HepG2 (cell line): Measurements from ENCODE around the gene MAN2B2. TPM values are rescaled to one million over a fixed set of nuclear protein-coding genes. Genes with fewer than 3 reads are reported as not detected.

Source experiments
- AFF4 ChIP-seq: sonication (generic); formaldehyde crosslinking; IDR thresholded peaks from 2 replicates; pipeline ENCODE4 v1.4.0; 2020; ENCODE audit warnings: missing genetic modification reagents
- CEBPB ChIP-seq: IDR thresholded peaks from 2 replicates; pipeline ENCODE4 v1.6.1; 2011; ENCODE audit warnings: low read depth, low read length, improper control_type of control experiment, borderline replicate concordance
- CEBPG ChIP-seq: IDR thresholded peaks from 2 replicates; pipeline ENCODE4 v1.6.1; 2016
- FOXP1 ChIP-seq, 2 experiments: fragments of 450-650 bp in 1 of 2; IDR thresholded peaks; 2 replicates each; pipeline ENCODE4 v1.6.1; 2017 to 2018; ENCODE audit warnings: antibody characterized with exemption in 1 of 2
- HMGA1 ChIP-seq: sonication (generic); formaldehyde crosslinking; conservative IDR thresholded peaks from 2 replicates; pipeline ENCODE4 v1.4.0; 2020; ENCODE audit warnings: missing genetic modification reagents
- HOXA3 ChIP-seq: sonication (generic); formaldehyde crosslinking; IDR thresholded peaks from 2 replicates; pipeline ENCODE4 v1.5.0; 2020; ENCODE audit warnings: missing genetic modification reagents
- JUND ChIP-seq: sonication (generic); formaldehyde crosslinking; IDR thresholded peaks from 2 replicates; pipeline ENCODE4 v1.8.0; 2022; ENCODE audit warnings: mild to moderate bottlenecking, missing genetic modification reagents
- MED13 ChIP-seq: sonication (generic); formaldehyde crosslinking; IDR thresholded peaks from 2 replicates; pipeline ENCODE4 v1.5.0; 2020; ENCODE audit warnings: missing genetic modification reagents
- NFIC ChIP-seq: IDR thresholded peaks from 2 replicates; pipeline ENCODE4 v1.6.1; 2012; ENCODE audit warnings: mild to moderate bottlenecking, low read length, inconsistent platforms
- NONO ChIP-seq, 2 experiments: fragments of 450-650 bp in 1 of 2; sonication (generic) in 1 of 2; formaldehyde crosslinking in 1 of 2; IDR thresholded peaks in 1 of 2; conservative IDR thresholded peaks in 1 of 2; 2 replicates each; pipeline versions ENCODE4 v1.6.1 to v1.8.0; 2017 to 2022; ENCODE audit warnings: mild to moderate bottlenecking in 1 of 2, missing genetic modification reagents in 1 of 2, moderate library complexity in 1 of 2
- NPAS2 ChIP-seq: sonication (generic); formaldehyde crosslinking; IDR thresholded peaks from 2 replicates; pipeline ENCODE4 v1.8.0; 2022; ENCODE audit warnings: mild to moderate bottlenecking, missing genetic modification reagents, borderline replicate concordance
- NR2F2 ChIP-seq: IDR thresholded peaks from 2 replicates; pipeline ENCODE4 v1.6.1; 2012; ENCODE audit warnings: low read depth, inconsistent platforms, borderline replicate concordance
- POLR2AphosphoS5 ChIP-seq: IDR thresholded peaks from 2 replicates; pipeline ENCODE4 v1.6.1; 2012; ENCODE audit warnings: low read depth, low read length
- SP2 ChIP-seq: sonication (generic); formaldehyde crosslinking; IDR thresholded peaks from 2 replicates; pipeline ENCODE4 v1.5.1; 2020; ENCODE audit warnings: mild to moderate bottlenecking, missing genetic modification reagents
- TMF1 ChIP-seq: sonication (generic); formaldehyde crosslinking; IDR thresholded peaks from 2 replicates; pipeline ENCODE4 v1.8.1; 2022; ENCODE audit warnings: low read depth, missing genetic modification reagents
- YY1 ChIP-seq: IDR thresholded peaks from 2 replicates; pipeline ENCODE4 v1.6.1; 2011; ENCODE audit warnings: low read length, low read depth, moderate library complexity, mild to moderate bottlenecking; ENCODE audit not compliant: insufficient read depth, insufficient replicate concordance
- ZBTB20 ChIP-seq: sonication (generic); formaldehyde crosslinking; IDR thresholded peaks from 2 replicates; pipeline ENCODE4 v1.8.1; 2023; ENCODE audit warnings: missing genetic modification reagents, low read depth, mild to moderate bottlenecking, borderline replicate concordance
- ZBTB44 ChIP-seq: sonication (generic); formaldehyde crosslinking; IDR thresholded peaks from 2 replicates; pipeline ENCODE4 v1.4.0; 2020; ENCODE audit warnings: missing genetic modification reagents
- ZFP1 ChIP-seq: IDR thresholded peaks from 2 replicates; pipeline ENCODE4 v1.6.1; 2016
- ZFX ChIP-seq: sonication (generic); formaldehyde crosslinking; IDR thresholded peaks from 2 replicates; pipeline ENCODE4 v1.4.0; 2020; ENCODE audit warnings: mild to moderate bottlenecking, low read depth, missing genetic modification reagents, moderate library complexity
- ZMYM4 ChIP-seq: sonication (generic); formaldehyde crosslinking; IDR thresholded peaks from 2 replicates; pipeline ENCODE4 v1.8.1; 2023; ENCODE audit warnings: mild to moderate bottlenecking, missing genetic modification reagents
- ZNF10 ChIP-seq: sonication (generic); formaldehyde crosslinking; IDR thresholded peaks from 2 replicates; pipeline ENCODE4 v1.4.0; 2020; ENCODE audit warnings: mild to moderate bottlenecking, low read depth, missing genetic modification reagents, borderline replicate concordance
- ZNF101 ChIP-seq: sonication (generic); formaldehyde crosslinking; IDR thresholded peaks from 2 replicates; pipeline ENCODE4 v1.4.0; 2020; ENCODE audit warnings: mild to moderate bottlenecking, low read depth, missing genetic modification reagents, borderline replicate concordance
- ZNF572 ChIP-seq: sonication (generic); formaldehyde crosslinking; IDR thresholded peaks from 2 replicates; pipeline ENCODE4 v1.5.1; 2020; ENCODE audit warnings: mild to moderate bottlenecking, missing genetic modification reagents
- ZNF7 ChIP-seq: IDR thresholded peaks from 2 replicates; pipeline ENCODE4 v1.6.1; 2016; ENCODE audit warnings: missing biosample characterization, missing genetic modification reagents
- ZNF777 ChIP-seq: sonication (generic); formaldehyde crosslinking; IDR thresholded peaks from 2 replicates; pipeline ENCODE4 v1.4.0; 2020; ENCODE audit warnings: missing genetic modification reagents
- ZSCAN30 ChIP-seq: sonication (generic); formaldehyde crosslinking; IDR thresholded peaks from 2 replicates; pipeline ENCODE4 v1.5.0; 2020; ENCODE audit warnings: mild to moderate bottlenecking, missing genetic modification reagents
- polyA plus RNA-seq, 8 experiments: library from polyadenylated mRNA; depleted of rRNA in 3 of 8; stranded (reverse) in 7 of 8; unstranded in 1 of 8; fragments of >200 nt; fragmentation: Illumina TruSeq in 4 of 8; extraction: Trizol in 4 of 8; gene quantifications; 2 replicates each; pipeline versions ENCODE4 v1.2.1 to v1.2.3, GENCODE V29; 2011 to 2016; ENCODE audit warnings: low read depth in 4 of 8, missing spikeins in 1 of 8, mixed read lengths in 1 of 8; ENCODE audit not compliant: insufficient read depth in 1 of 8
- total RNA-seq, 5 experiments: library from RNA; depleted of rRNA; stranded (reverse); fragments of >200 nt; fragmentation: Illumina TruSeq; extraction: Trizol; gene quantifications; 2 replicates each; pipeline ENCODE4 v1.2.3, GENCODE V29; 2016; ENCODE audit warnings: low read depth in 1 of 5

Gene MAN2B2
- total and polyA plus RNA-seq, 2 of the 13 experiments (the other 11 are each of a cell fraction or from before 2014, with no cell fraction given): 4.8 to 5.4 TPM

- no peak for TF ChIP-seq ZSCAN30 (CRISPR knock-in tag)
- no peak for TF ChIP-seq AFF4 (CRISPR knock-in tag)
- TF ChIP-seq SP2 (CRISPR knock-in tag): no peak
- no peak for TF ChIP-seq ZNF101 (CRISPR knock-in tag)
- peak; percentile 64; the same call in 1 of the 2 replicates for TF ChIP-seq POLR2AphosphoS5
- TF ChIP-seq ZNF572: no peak
- 0 out of 2 replicates have a peak, but pooled peaks have one; percentile 16 for TF ChIP-seq ZMYM4 (CRISPR knock-in tag)
- peak; percentile 30; the same call in 1 of the 2 replicates for TF ChIP-seq TMF1 (CRISPR knock-in tag)
- no peak for TF ChIP-seq ZNF777 (CRISPR knock-in tag)
- no peak for TF ChIP-seq ZBTB20 (CRISPR knock-in tag)
- no peak for TF ChIP-seq MED13 (CRISPR knock-in tag)
- no peak for TF ChIP-seq ZNF7 (CRISPR knock-in tag)
- TF ChIP-seq CEBPG (CRISPR knock-in tag): no peak
- no peak for TF ChIP-seq HMGA1 (CRISPR knock-in tag)
- peak; percentile 16; the same call in 1 of the 2 replicates for TF ChIP-seq HOXA3 (CRISPR knock-in tag)
- TF ChIP-seq CEBPB: no peak
- no peak for TF ChIP-seq ZFP1
- TF ChIP-seq ZFX (CRISPR knock-in tag): peak; percentile 88
- peak; percentile 21 for TF ChIP-seq YY1
- TF ChIP-seq ZBTB44 (CRISPR knock-in tag): no peak
- no peak for TF ChIP-seq NFIC
- TF ChIP-seq NR2F2: no peak
- TF ChIP-seq JUND: no peak
- no peak for TF ChIP-seq NPAS2 (CRISPR knock-in tag)
- TF ChIP-seq ZNF10 (CRISPR knock-in tag): no peak
- no peak for TF ChIP-seq NONO (IDR thresholded peaks at IDR 0.05)
- peak; percentile 60; the same call in 1 of the 2 replicates for TF ChIP-seq NONO (CRISPR knock-in tag; conservative IDR thresholded peaks at IDR 0.05)
- TF ChIP-seq FOXP1 (IDR thresholded peaks at IDR 0.05): no peak
- no peak for TF ChIP-seq FOXP1 (CRISPR knock-in tag; IDR thresholded peaks at IDR 0.05)
These were observed at the start of gene MAN2B2 (continued) for GRCh38 chr4:6574747-6575502.
